ENCODE measurements around the gene RACGAP1. TPM values are rescaled to one million over a fixed set of nuclear protein-coding genes. Genes with fewer than 3 reads are reported as not detected.
"Not testable (repeated sequence)": the region's sequence is repeated elsewhere in the genome, so short reads cannot be mapped to it uniquely, and the experiment has no call there.

RACGAP1 gene
- total RNA-seq, 1 donor: 88.1 TPM

GRCh38 chr12:50032515-50032853 is 7.2 kb upstream of the RACGAP1 start:
- no peak for DNase-seq (ENCODE audit: low read depth)
- TF ChIP-seq, protein P1, sequence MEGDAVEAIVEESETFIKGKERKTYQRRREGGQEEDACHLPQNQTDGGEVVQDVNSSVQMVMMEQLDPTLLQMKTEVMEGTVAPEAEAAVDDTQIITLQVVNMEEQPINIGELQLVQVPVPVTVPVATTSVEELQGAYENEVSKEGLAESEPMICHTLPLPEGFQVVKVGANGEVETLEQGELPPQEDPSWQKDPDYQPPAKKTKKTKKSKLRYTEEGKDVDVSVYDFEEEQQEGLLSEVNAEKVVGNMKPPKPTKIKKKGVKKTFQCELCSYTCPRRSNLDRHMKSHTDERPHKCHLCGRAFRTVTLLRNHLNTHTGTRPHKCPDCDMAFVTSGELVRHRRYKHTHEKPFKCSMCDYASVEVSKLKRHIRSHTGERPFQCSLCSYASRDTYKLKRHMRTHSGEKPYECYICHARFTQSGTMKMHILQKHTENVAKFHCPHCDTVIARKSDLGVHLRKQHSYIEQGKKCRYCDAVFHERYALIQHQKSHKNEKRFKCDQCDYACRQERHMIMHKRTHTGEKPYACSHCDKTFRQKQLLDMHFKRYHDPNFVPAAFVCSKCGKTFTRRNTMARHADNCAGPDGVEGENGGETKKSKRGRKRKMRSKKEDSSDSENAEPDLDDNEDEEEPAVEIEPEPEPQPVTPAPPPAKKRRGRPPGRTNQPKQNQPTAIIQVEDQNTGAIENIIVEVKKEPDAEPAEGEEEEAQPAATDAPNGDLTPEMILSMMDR (IDR thresholded peaks at IDR 0.05; ENCODE audit: insufficient read depth, low read length): no peak
- no peak overlapping the region for H3K4me3 ChIP-seq (ENCODE audit: low read depth, low read length)

- not testable (repeated sequence) for H3K4me3 ChIP-seq (ENCODE audit: low read depth, low read length); DNase-seq (ENCODE audit: low read depth)
Observed at GRCh38 chr12:50030449-50030848, 5.2 kb upstream of the RACGAP1 start.

- H3K4me3 ChIP-seq (ENCODE audit: low read depth, low read length): no peak overlapping the region
Observed at GRCh38 chr12:50026691-50027090, 1.4 kb upstream of the RACGAP1 start.

GRCh38 chr12:50024805-50025186 is 498 bp downstream of the RACGAP1 start:
- peak overlapping the region; percentile 92 for H3K4me3 ChIP-seq (ENCODE audit: low read depth, low read length)
- no peak for DNase-seq (ENCODE audit: low read depth)
- TF ChIP-seq, protein P1 (IDR thresholded peaks at IDR 0.05; ENCODE audit: insufficient read depth, low read length): no peak

More at GRCh38 chr12:50026691-50027090, 1.4 kb upstream of the RACGAP1 start:
- no peak for DNase-seq (ENCODE audit: low read depth)
- TF ChIP-seq, protein P1 (IDR thresholded peaks at IDR 0.05; ENCODE audit: insufficient read depth, low read length): no peak

GRCh38 chr12:50024227-50024626 is 1.1 kb downstream of the RACGAP1 start:
- DNase-seq (ENCODE audit: low read depth): no peak
- H3K4me3 ChIP-seq (ENCODE audit: low read depth, low read length): peak overlapping the region; percentile 92
- TF ChIP-seq, protein P1 (IDR thresholded peaks at IDR 0.05; ENCODE audit: insufficient read depth, low read length): no peak

GRCh38 chr12:50022903-50023302 is 2.4 kb downstream of the RACGAP1 start:
- DNase-seq (ENCODE audit: low read depth): no peak
- TF ChIP-seq, protein P1 (IDR thresholded peaks at IDR 0.05; ENCODE audit: insufficient read depth, low read length): no peak
- H3K4me3 ChIP-seq (ENCODE audit: low read depth, low read length): no peak overlapping the region

- TF ChIP-seq, protein P1 (IDR thresholded peaks at IDR 0.05; ENCODE audit: insufficient read depth, low read length): no peak
- no peak overlapping the region for H3K4me3 ChIP-seq (ENCODE audit: low read depth, low read length)
- DNase-seq (ENCODE audit: low read depth): no peak
Observed at GRCh38 chr12:50021031-50021430, 4.3 kb downstream of the RACGAP1 start.
